Urinary bladder (tissue), 4 donors: ENCODE data around the gene CD19. TPM values are rescaled to one million over a fixed set of nuclear protein-coding genes. Genes with fewer than 3 reads are reported as not detected.
A peak's percentile ranks its signal among the peaks of the same experiment; 100 is the strongest.
"Not testable (repeated sequence)": the region's sequence is repeated elsewhere in the genome, so short reads cannot be mapped to it uniquely, and the experiment has no call there.

ENCODE experiments used
- DNase-seq: peaks from one replicate; pipeline ENCODE4 v3.0.0-alpha.2; 2015; ENCODE audit errors: extremely low spot score
- H3K27ac ChIP-seq: one replicate; pipeline ENCODE4 v1.5.1; 2013; ENCODE audit warnings: low read depth, mild to moderate bottlenecking, moderate library complexity
- H3K36me3 ChIP-seq: one replicate; pipeline ENCODE4 v1.6.1; 2013; ENCODE audit warnings: mild to moderate bottlenecking, moderate library complexity; ENCODE audit not compliant: insufficient read depth
- H3K4me1 ChIP-seq: one replicate; pipeline ENCODE4 v1.6.1; 2013; ENCODE audit warnings: mild to moderate bottlenecking, moderate library complexity; ENCODE audit not compliant: insufficient read depth
- H3K4me3 ChIP-seq: one replicate; pipeline ENCODE4 v1.5.1; 2013; ENCODE audit warnings: low read depth, low read length
- WGBS: extraction: QIAGEN DNeasy Blood & Tissue Kit; methylation state at CpG from one replicate; pipeline ENCODE4 v1.1.7; 2013; 5-methylcytosine and 5-hydroxymethylcytosine counted together
- polyA plus RNA-seq: library from polyadenylated mRNA; stranded (reverse); fragments of 200-250 nt; gene quantifications from one replicate; pipeline ENCODE4 v1.2.3, GENCODE V29; 2013
- total RNA-seq: library from RNA; depleted of rRNA; stranded (reverse); fragments of >200 nt; gene quantifications from one replicate; pipeline ENCODE4 v1.2.3, GENCODE V29; 2014
- donor health status: healthy with polysubstance abuse.
- donor health status: healthy.

Gene CD19
- total and polyA plus RNA-seq, 2 donors, result 0.16 to 0.70 TPM

GRCh38 chr16:28935924-28936783 is 4.4 kb downstream of the CD19 start:
- DNase-seq, result no peak
- Histone ChIP-seq H3K4me1 (no peaks in the 10 kb centered on the region), H3K27ac (no peak overlapping the region), H3K36me3 (no peaks in the 10 kb centered on the region), H3K4me3 (no peak overlapping the region)
- 29% methylated on average over 36 of the region's 36 CpGs for WGBS

GRCh38 chr16:28936784-28937155 is 5.0 kb downstream of the CD19 start:
- no peak overlapping the region for H3K4me3 ChIP-seq
- WGBS, result 73% methylated on average over 26 of the region's 26 CpGs
- DNase-seq, result no peak
- no peak overlapping the region for H3K27ac ChIP-seq
- H3K36me3 ChIP-seq, result no peaks in the 10 kb centered on the region
- no peaks in the 10 kb centered on the region for H3K4me1 ChIP-seq

DNA sequence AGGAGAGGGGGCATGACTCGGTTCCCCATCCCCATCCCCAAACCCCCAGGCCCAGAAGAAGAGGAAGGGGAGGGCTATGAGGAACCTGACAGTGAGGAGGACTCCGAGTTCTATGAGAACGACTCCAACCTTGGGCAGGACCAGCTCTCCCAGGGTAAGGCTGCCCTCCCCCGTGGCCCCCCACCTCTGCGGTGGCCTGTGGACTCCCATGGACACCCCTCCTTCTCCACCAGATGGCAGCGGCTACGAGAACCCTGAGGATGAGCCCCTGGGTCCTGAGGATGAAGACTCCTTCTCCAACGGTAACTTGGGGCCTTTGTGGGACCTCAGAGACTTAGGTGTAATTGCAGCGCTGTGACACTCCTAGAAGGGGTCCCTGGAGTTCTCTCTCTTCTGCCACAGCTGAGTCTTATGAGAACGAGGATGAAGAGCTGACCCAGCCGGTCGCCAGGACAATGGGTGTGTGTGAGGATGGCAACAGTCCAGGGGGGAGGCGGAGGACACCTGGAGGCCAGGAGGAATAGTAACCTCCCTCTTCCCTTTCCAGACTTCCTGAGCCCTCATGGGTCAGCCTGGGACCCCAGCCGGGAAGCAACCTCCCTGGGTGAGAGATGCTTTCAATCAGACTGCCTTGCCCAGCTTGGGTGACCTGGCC is 5.6 kb downstream of the CD19 start:
- H3K27ac ChIP-seq, result no peak overlapping the region
- H3K36me3 ChIP-seq, result no peaks in the 10 kb centered on the region
- WGBS, result 77% methylated on average over 14 of the region's 14 CpGs
- H3K4me3 ChIP-seq, result no peak overlapping the region
- H3K4me1 ChIP-seq, result no peaks in the 10 kb centered on the region
- DNase-seq, result no peak

- Histone ChIP-seq H3K4me3 (no peak overlapping the region), H3K36me3 (no peaks in the 10 kb centered on the region), H3K4me1 (no peaks in the 10 kb centered on the region), H3K27ac (no peak overlapping the region)
- DNase-seq, result no peak
- WGBS, result 84% methylated on average over 7 of the region's 7 CpGs
These were observed 7.0 kb downstream of the CD19 start for GRCh38 chr16:28938721-28939120.

DNA sequence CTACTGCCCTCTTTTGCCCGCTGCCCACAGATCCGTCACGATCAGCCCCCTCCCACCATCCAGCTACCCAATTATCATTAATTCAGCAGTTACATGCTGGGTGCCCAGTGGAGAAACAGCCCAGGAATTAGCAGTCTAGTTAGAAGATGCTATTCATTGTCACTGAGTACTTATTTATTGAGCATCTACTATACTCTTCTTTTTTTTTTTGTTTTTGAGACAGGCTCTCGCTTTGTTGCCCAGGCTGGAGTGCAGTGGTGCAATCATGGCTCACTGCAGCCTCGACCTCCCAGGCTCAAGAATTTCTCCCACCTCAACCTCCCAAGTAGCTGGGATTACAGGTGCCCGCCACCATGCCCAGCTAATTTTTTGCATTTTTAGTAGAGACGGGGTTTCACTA is 8.1 kb downstream of the CD19 start:
- not testable (repeated sequence) for H3K27ac ChIP-seq, H3K4me3 ChIP-seq, H3K36me3 ChIP-seq, H3K4me1 ChIP-seq, DNase-seq
- WGBS, result 91% methylated on average over 7 of the region's 7 CpGs

GRCh38 chr16:28943281-28943680 is 11.5 kb downstream of the CD19 start:
- DNase-seq, result no peak
- Histone ChIP-seq H3K36me3 (no peaks in the 10 kb centered on the region), H3K4me3 (no peak overlapping the region), H3K4me1 (no peaks in the 10 kb centered on the region), H3K27ac (no peak overlapping the region)

- no peak overlapping the region for H3K4me3 ChIP-seq
- H3K27ac ChIP-seq, result no peak overlapping the region
- 76% methylated on average over 4 of the region's 4 CpGs for WGBS
- no peaks in the 10 kb centered on the region for H3K36me3 ChIP-seq
- peaks cover 1% of the 10 kb centered on the region for H3K4me1 ChIP-seq
- no peak for DNase-seq
These were observed 14.9 kb downstream of the CD19 start for GRCh38 chr16:28946681-28947080.

GRCh38 chr16:28950648-28951409 is 19.1 kb downstream of the CD19 start, which contains the start of gene NFATC2IP:
Gene NFATC2IP, plus strand, starts transcription at chr16:28950937. Its CDS starts 75 bp downstream, at chr16:28951012.
- WGBS, result under 1% methylated on average over 79 of the region's 79 CpGs
- Histone ChIP-seq H3K4me3 (peak within 1 kb of the TSS; percentile 90), H3K4me1 (peaks cover 5% of the 10 kb centered on the region), H3K36me3 (peaks cover 3% of the 10 kb centered on the region), H3K27ac (peak within 1 kb of the TSS; percentile 42)
- DNase-seq, result peak; percentile 99

DNA sequence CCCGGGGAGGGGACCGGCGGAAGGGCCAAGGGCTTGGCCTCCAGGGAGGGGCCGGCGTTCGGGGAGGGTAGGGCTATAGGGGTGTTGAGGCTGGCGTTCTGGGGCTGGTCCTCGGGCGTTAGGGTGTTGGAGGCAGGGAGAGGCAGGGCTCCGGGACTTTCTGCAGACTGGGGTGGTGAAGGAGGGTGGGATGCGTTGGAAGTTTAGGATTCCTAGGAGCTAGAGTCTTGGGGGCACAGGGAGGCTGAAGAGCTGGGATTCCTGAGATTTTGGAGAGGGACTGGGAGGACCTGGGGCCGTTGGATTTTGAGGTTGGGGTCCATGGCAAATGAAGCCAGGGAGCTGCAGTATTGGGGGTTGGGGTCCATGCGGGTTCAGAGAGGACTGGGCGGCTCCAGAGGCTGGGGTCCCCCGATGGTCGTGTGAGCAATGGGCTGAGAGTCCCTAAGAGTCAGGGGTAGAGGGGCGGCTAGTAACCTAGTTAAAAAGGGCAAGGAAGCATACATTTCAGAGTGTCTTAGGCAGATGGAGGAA is 19.7 kb downstream of the CD19 start:
- H3K27ac ChIP-seq, result no peak overlapping the region
- H3K4me1 ChIP-seq, result peaks cover 5% of the 10 kb centered on the region
- peaks cover 3% of the 10 kb centered on the region for H3K36me3 ChIP-seq
- peak overlapping the region; percentile 90 for H3K4me3 ChIP-seq
- DNase-seq, result no peak
- 3% methylated on average over 17 of the region's 17 CpGs for WGBS

DNA sequence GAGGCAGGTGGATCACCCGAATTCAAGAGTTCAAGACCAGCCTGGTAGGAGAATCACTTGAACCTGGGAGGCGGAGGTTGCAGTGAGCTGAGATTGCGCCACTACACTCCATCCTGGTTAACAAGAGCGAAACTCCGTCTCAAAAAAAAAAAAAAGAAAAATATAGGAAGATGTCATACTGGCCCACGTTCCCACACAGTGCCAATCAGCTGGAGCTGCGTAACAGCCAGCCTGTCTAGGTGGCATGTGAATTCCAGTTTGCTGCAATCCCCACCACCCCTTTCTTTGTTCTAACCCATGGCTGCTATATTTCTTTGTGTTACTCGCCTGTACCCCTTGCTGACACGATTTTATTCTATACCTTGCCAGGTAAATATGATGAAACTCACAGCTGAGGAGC is 26.4 kb downstream of the CD19 start:
- H3K4me1 ChIP-seq, result no peaks in the 10 kb centered on the region
- DNase-seq, result no peak
- H3K4me3 ChIP-seq, result no peak overlapping the region
- H3K36me3 ChIP-seq, result peaks cover 3% of the 10 kb centered on the region
- H3K27ac ChIP-seq, result no peak overlapping the region
- WGBS, result 94% methylated on average over 9 of the region's 9 CpGs

DNA sequence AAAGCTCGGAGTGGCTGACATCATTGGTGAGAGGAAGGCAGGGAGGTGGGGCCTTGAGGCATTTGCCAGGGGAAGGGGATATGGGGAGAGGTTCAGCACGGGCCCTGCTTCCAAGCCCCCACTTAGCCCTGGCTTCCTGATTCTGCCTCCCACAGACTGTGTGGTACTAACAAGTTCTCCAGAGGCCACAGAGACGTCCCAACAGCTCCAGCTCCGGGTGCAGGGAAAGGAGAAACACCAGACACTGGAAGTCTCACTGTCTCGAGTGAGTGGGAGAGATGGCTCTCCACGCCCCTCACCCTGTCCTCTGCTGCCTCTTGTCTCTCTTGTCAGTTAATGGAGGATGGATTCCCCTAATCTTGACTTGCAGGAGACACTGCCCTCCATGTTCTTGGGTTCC is 27.1 kb downstream of the CD19 start:
- peaks cover 3% of the 10 kb centered on the region for H3K36me3 ChIP-seq
- no peak overlapping the region for H3K4me3 ChIP-seq
- H3K27ac ChIP-seq, result no peak overlapping the region
- no peak for DNase-seq
- H3K4me1 ChIP-seq, result no peaks in the 10 kb centered on the region
- WGBS, result 90% methylated on average over 6 of the region's 6 CpGs

- Histone ChIP-seq H3K4me1 (no peaks in the 10 kb centered on the region), H3K4me3 (no peak overlapping the region), H3K27ac (no peak overlapping the region), H3K36me3 (no peaks in the 10 kb centered on the region)
- DNase-seq, result no peak
- 78% methylated on average over 3 of the region's 3 CpGs for WGBS
These were observed 32.3 kb downstream of the CD19 start for GRCh38 chr16:28964072-28964471.

GRCh38 chr16:28964496-28964895 is 32.7 kb downstream of the CD19 start:
- H3K27ac ChIP-seq, result no peak overlapping the region
- 89% methylated on average over 2 of the region's 2 CpGs for WGBS
- DNase-seq, result no peak
- H3K4me1 ChIP-seq, result no peaks in the 10 kb centered on the region
- H3K4me3 ChIP-seq, result no peak overlapping the region
- no peaks in the 10 kb centered on the region for H3K36me3 ChIP-seq
